Stomach (tissue), 9 donors: Measurements from ENCODE around the gene AKAP13. TPM values are rescaled to one million over a fixed set of nuclear protein-coding genes. Genes with fewer than 3 reads are reported as not detected.

ENCODE experiments used
- DNase-seq, 2 donors: peaks; one replicate each; pipeline versions ENCODE4 v3.0.0 to v3.0.0-alpha.2; 2013 to 2019
- H3K27ac ChIP-seq, 5 donors: fragments of 200-600 bp in 4 of 5; sonication (generic) in 4 of 5; one replicate each; pipeline ENCODE4 v1.5.1; 2013 to 2019; ENCODE audit warnings: mild to moderate bottlenecking in 1 of 5, moderate library complexity in 1 of 5
- H3K27me3 ChIP-seq, 3 donors: fragments of 200-600 bp; sonication (generic); one replicate each; pipeline ENCODE4 v1.5.1; 2017 to 2019; ENCODE audit warnings: mixed run types in 1 of 3
- H3K36me3 ChIP-seq, 4 donors: fragments of 200-600 bp; sonication (generic); 1 replicate in 3 of 4; 2 replicates in 1 of 4; pipeline ENCODE4 v1.5.1; 2016 to 2019
- H3K4me1 ChIP-seq, 4 donors: fragments of 200-600 bp; sonication (generic); one replicate each; pipeline ENCODE4 v1.5.1; 2016 to 2019
- H3K4me3 ChIP-seq, 4 donors: fragments of 200-600 bp; sonication (generic) in 3 of 4; one replicate each; pipeline ENCODE4 v1.5.1; 2016 to 2019; ENCODE audit warnings: mild to moderate bottlenecking in 1 of 4
- H3K9me3 ChIP-seq, 4 donors: fragments of 200-600 bp; sonication (generic); one replicate each; pipeline ENCODE4 v1.5.1; 2016 to 2019
- EP300 ChIP-seq: sonication (generic); formaldehyde crosslinking; IDR thresholded peaks from one replicate; pipeline ENCODE4 v1.6.1; 2017; ENCODE audit warnings: antibody characterized with exemption
- POLR2A ChIP-seq, 4 donors: fragments of 450-650 bp; IDR thresholded peaks; one replicate each; pipeline ENCODE4 v1.6.1; 2016; ENCODE audit warnings: antibody characterized with exemption in 4 of 4, control low read depth in 2 of 4, mild to moderate bottlenecking in 1 of 4, moderate library complexity in 1 of 4
- POLR2AphosphoS5 ChIP-seq, 3 donors: sonication (generic); formaldehyde crosslinking; IDR thresholded peaks; one replicate each; pipeline ENCODE4 v1.6.1; 2016; ENCODE audit warnings: antibody characterized with exemption in 3 of 3
- WGBS, 5 donors: extraction: QIAGEN DNeasy Blood & Tissue Kit in 3 of 5; methylation state at CpG; one replicate each; pipeline versions ENCODE4 v1.1.5 to v1.1.7; 2013 to 2018; 5-methylcytosine and 5-hydroxymethylcytosine counted together
- intact Hi-C: fragments of 100-400 bp; cut with DNase I; formaldehyde crosslinking; loops from one replicate; pipeline ENCODE4 v1.15.1; 2023; ENCODE audit warnings: low total_unique reads
- polyA plus RNA-seq, 3 donors: library from polyadenylated mRNA; stranded (reverse); fragments of 200-250 nt; gene quantifications; one replicate each; pipeline ENCODE4 v1.2.3, GENCODE V29; 2013
- total RNA-seq, 5 donors: library from RNA; depleted of rRNA; stranded (reverse); fragments of >200 nt; gene quantifications; one replicate each; pipeline versions ENCODE4 v1.1.0 to v1.2.3, GENCODE V29; 2014 to 2016
- TF ChIP-seq, protein P1 (sequence below), 7 experiments: fragments of 450-650 bp in 4 of 7; fragments of 200-600 bp in 3 of 7; sonication (generic) in 3 of 7; IDR thresholded peaks; one replicate each; pipeline ENCODE4 v1.5.1; 2016 to 2019; ENCODE audit warnings: antibody characterized with exemption in 7 of 7, control low read depth in 2 of 7, mild to moderate bottlenecking in 1 of 7
- donor health status: healthy with polysubstance abuse.
- donor health status: Bipolar disorder and iron deficiency.
- donor health status: healthy.

Gene AKAP13
- total and polyA plus RNA-seq, 8 donors, result 33.1 to 395 (median 138) TPM

DNA sequence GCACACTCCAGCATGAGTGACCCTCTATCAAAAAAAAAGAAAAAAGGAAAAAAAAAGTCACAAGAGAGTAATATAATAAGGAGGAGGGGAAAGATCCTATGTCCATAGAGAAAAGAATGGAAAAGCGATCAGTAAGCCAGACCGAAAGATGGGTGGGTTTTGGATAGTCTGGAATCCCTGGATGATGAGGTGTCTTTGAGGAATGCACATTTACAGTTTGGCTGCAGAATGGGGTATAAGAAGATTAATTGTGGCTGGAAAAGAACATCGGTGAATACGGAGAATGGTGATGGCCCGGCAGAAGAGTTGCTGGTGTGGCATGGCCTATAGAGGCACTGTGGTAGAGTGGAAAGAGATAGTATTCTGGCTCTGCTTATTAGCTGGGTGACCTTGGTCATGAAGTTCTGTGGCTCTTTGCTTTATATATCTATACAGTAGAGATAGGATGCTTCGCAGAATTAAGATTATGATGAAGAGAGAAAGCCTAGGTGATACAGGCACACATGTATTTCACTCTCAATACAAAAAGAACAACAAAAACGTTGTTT, 187.9 kb downstream of the AKAP13 start:
- 92 to 96% (median 94%) methylated on average over 7 of the region's 7 CpGs for WGBS, 5 donors
- Histone ChIP-seq H3K27ac (no peak overlapping the region), H3K4me3 (no peak overlapping the region), H3K9me3 (no peaks in the 10 kb centered on the region), H3K27me3 (no peaks in the 10 kb centered on the region), H3K4me1 (peaks cover 15 to 46% (median 26%) of the 10 kb centered on the region in 4 donors), H3K36me3 (peaks cover 0 to 6% (median 0%) of the 10 kb centered on the region in 4 donors)
- TF ChIP-seq POLR2A (IDR thresholded peaks at IDR 0.05) (no peak), POLR2AphosphoS5 (IDR thresholded peaks at IDR 0.05) (no peak), EP300 (no peak)
- TF ChIP-seq, protein P1, sequence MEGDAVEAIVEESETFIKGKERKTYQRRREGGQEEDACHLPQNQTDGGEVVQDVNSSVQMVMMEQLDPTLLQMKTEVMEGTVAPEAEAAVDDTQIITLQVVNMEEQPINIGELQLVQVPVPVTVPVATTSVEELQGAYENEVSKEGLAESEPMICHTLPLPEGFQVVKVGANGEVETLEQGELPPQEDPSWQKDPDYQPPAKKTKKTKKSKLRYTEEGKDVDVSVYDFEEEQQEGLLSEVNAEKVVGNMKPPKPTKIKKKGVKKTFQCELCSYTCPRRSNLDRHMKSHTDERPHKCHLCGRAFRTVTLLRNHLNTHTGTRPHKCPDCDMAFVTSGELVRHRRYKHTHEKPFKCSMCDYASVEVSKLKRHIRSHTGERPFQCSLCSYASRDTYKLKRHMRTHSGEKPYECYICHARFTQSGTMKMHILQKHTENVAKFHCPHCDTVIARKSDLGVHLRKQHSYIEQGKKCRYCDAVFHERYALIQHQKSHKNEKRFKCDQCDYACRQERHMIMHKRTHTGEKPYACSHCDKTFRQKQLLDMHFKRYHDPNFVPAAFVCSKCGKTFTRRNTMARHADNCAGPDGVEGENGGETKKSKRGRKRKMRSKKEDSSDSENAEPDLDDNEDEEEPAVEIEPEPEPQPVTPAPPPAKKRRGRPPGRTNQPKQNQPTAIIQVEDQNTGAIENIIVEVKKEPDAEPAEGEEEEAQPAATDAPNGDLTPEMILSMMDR (IDR thresholded peaks at IDR 0.05), result no peak
- intact Hi-C loops, result no loop called here
- no peak for DNase-seq

- no peaks in the 10 kb centered on the region for H3K9me3 ChIP-seq
- TF ChIP-seq, protein P1 (IDR thresholded peaks at IDR 0.05), result no peak
- TF ChIP-seq EP300 (no peak), POLR2AphosphoS5 (IDR thresholded peaks at IDR 0.05) (no peak), POLR2A (IDR thresholded peaks at IDR 0.05) (no peak)
- H3K36me3 ChIP-seq, result peaks cover 0 to 8% (median under 1%) of the 10 kb centered on the region in 4 donors
- peaks cover 0 to 37% (median 16%) of the 10 kb centered on the region in 4 donors for H3K4me1 ChIP-seq
- H3K27ac ChIP-seq, result peak overlapping the region in 1 of 5 donors; percentile 51
- WGBS, 5 donors, result 92 to 95% (median 93%) methylated on average over 8 of the region's 8 CpGs
- intact Hi-C loops, result no loop called here
- no peaks in the 10 kb centered on the region for H3K27me3 ChIP-seq
- no peak for DNase-seq
- no peak overlapping the region for H3K4me3 ChIP-seq
Measured at GRCh38 chr15:85570336-85570735, 189.9 kb downstream of the AKAP13 start.

GRCh38 chr15:85571780-85572179, 191.4 kb downstream of the AKAP13 start:
- intact Hi-C loops, result no loop called here
- H3K27ac ChIP-seq, result no peak overlapping the region

DNA sequence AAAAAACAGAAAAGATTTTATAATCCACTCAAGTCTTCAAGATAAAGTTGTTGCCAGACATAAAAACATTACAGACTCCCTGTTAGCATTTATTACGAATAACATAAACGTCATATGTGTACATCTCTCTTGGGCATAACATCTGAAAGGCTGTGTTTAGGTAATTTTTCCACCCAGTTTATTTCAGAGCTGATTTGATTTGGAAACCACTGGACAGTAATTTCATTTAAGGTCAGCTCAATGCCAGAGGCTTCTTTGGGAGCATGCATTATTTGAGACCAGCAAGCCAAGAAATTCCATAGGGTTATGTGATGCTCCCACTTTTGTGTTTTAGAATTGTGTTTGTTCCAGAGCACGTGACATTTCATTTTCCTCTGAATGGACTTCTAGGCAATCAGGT, 196.0 kb downstream of the AKAP13 start:
- Histone ChIP-seq H3K27me3 (no peaks in the 10 kb centered on the region), H3K27ac (peak overlapping the region in 1 of 5 donors; percentile 27), H3K4me1 (peaks cover 5 to 79% (median 42%) of the 10 kb centered on the region in 4 donors), H3K4me3 (no peak overlapping the region), H3K36me3 (peaks cover 0 to 28% (median 21%) of the 10 kb centered on the region in 4 donors), H3K9me3 (no peaks in the 10 kb centered on the region)
- TF ChIP-seq POLR2A (IDR thresholded peaks at IDR 0.05), result no peak
- TF ChIP-seq POLR2AphosphoS5 (IDR thresholded peaks at IDR 0.05), result no peak
- no peak for TF ChIP-seq EP300
- TF ChIP-seq, protein P1 (IDR thresholded peaks at IDR 0.05), result no peak
- intact Hi-C loops, result no loop called here
- WGBS, 5 donors, result 32 to 60% (median 49%) methylated on average over 3 of the region's 3 CpGs
- DNase-seq, result no peak

More at GRCh38 chr15:85571780-85572179, 191.4 kb downstream of the AKAP13 start:
- WGBS, 5 donors, result 93 to 100% (median 96%) methylated on average over 1 of the region's 1 CpG
- H3K27me3 ChIP-seq, result no peaks in the 10 kb centered on the region
- TF ChIP-seq POLR2AphosphoS5 (IDR thresholded peaks at IDR 0.05), result no peak
- H3K4me3 ChIP-seq, result no peak overlapping the region
- no peak for DNase-seq
- H3K36me3 ChIP-seq, result peaks cover 0 to 12% (median 5%) of the 10 kb centered on the region in 4 donors
- H3K9me3 ChIP-seq, result no peaks in the 10 kb centered on the region
- H3K4me1 ChIP-seq, result peaks cover 0 to 41% (median 20%) of the 10 kb centered on the region in 4 donors
